CMK (cell line): ENCODE results near the gene DMAP1.
"Not testable (repeated sequence)": the region's sequence is repeated elsewhere in the genome, so short reads cannot be mapped to it uniquely, and the experiment has no call there.

ENCODE experiments used
- DNase-seq: peaks from one replicate; pipeline ENCODE4 v3.0.0-alpha.2; 2010; ENCODE audit warnings: low read depth

The DMAP1 gene, protein sequence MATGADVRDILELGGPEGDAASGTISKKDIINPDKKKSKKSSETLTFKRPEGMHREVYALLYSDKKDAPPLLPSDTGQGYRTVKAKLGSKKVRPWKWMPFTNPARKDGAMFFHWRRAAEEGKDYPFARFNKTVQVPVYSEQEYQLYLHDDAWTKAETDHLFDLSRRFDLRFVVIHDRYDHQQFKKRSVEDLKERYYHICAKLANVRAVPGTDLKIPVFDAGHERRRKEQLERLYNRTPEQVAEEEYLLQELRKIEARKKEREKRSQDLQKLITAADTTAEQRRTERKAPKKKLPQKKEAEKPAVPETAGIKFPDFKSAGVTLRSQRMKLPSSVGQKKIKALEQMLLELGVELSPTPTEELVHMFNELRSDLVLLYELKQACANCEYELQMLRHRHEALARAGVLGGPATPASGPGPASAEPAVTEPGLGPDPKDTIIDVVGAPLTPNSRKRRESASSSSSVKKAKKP

DNA sequence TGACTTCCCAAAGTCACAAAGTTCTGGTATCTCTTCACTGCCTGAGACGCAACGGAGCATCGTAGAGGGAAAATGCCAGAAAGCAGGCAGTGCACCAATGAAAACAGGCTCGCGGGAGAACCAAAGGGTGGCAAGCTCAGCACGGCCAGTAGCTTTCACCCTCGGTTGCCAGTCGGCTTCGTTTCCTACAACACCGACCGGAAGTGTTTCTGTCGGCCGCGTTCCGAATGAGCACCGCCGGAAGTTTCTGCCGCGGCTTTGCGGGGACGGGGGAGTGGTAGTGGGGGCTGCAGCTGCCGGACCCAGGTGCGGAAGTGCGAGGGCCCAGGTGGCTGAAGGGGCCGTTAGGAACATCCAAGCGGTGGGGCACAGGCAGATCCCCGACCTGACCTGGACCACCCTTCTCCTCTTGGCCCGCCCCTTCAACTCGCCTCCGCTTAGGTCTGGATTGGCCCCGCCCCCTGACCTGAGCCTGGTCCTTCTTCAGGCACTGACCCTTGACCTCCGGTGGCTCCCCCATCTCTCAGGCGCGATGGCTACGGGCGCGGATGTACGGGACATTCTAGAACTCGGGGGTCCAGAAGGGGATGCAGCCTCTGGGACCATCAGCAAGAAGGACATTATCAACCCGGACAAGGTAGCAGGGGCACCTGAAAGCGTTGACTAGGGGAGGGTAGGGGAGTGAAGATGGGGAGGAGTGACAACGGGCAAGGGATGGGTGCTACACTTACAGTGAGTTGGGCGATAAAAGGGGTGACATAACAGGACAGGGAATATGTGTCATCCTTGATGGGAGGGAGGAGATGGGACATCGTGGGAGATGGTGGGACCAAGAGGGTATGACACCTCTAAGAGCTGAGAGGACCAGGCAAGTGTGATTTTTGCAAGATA, at the start of gene DMAP1:
TSS of gene DMAP1 (plus strand) at position 250 of the 891 bp plus-strand sequence. CDS start at position 533, 283 bp downstream.
- peak; percentile 79 for DNase-seq

DNA sequence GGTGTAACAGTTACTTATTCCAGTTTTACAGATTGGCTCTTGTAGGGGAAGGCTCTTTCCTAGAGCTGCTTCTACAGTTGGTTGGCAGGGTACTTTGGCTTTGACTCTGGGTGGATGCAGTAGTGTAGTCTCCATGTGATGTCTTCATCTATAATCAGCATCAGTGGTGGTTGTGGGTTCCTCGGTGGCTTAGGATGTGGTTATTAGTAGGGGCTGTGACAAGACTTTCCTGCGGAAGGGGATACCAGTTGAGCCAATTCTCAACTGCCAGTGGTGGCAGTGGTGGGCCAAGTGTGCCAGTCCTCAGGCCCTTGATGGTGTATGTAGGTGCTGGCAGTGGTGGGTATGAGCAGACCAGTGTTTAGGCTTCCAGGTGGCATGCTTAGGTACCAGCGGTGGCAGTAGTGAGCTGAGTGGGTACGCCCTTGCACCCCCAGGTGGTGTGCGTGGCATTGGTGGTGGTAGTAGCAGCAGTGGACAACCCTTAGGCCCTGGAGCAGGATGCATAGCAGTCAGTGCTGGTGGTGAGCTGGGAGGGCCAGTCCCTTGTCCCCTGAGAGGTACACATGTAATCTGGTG, 44.7 kb upstream of the DMAP1 start:
- peak; percentile 5 for DNase-seq

DNA sequence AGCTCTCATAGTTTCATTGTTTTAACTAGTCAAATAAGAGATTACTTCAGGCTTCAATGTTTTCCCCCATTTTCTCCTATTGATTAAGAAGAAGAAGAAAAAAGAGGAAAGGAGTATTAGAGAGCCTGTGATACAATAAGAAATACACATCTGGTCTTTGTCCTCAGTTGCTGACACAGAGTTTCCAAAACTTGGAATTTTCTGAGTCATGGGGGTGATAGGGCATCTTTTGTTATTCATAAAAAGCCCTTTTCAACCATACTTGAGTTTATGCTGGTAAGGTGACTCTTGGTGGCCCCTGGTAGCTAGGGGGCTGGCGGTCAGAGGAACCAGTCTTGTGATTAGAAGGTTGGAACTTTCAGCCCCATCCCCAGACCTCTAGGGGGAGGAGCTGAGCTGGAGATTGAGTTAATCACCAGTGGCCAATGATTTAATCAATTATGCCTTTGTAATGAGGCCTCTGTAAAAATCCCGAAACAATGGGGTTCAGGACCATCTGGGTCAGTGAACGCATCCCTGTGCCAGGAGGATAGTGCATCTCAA, 42.9 kb upstream of the DMAP1 start:
- DNase-seq: no peak

DNA sequence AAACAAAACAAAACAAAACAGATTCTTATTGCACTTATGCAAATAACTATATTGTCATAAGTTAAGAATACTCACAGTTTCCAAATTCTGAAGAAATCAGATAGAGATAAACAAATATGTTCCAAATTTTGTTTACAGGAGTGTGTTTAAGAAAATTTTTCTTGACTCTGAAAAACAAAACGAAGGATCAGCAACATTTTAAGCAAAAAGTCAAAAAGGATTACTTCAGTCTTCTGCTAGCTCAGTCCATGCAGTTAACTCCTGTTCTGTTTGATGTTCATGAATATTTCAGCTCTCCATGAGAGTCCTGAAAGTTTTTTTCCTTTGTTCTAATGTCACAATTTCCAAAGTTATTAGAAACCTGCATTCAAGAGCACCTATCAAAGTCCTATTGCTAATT, 38.6 kb upstream of the DMAP1 start:
- no peak for DNase-seq

DNA sequence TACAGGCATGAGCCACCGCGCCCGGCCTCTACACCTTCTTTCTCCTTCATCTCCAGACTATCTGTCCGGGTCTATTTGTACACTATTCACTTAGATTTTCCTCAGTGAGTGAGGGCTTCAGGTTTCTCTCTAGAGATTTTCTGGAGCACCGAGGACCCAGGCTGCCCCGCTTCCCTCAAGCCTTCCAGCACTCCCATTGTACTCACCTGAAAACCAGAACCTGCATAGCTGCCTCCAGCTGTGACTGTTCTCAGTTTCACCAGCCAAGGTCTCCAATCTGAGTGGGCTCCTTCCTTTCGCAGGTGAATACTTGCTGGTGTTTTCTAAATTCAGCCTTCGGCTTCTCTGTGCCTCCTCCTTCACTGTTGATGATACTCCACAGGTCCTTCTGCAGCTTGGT, 12.9 kb upstream of the DMAP1 start:
- DNase-seq: no peak

DNA sequence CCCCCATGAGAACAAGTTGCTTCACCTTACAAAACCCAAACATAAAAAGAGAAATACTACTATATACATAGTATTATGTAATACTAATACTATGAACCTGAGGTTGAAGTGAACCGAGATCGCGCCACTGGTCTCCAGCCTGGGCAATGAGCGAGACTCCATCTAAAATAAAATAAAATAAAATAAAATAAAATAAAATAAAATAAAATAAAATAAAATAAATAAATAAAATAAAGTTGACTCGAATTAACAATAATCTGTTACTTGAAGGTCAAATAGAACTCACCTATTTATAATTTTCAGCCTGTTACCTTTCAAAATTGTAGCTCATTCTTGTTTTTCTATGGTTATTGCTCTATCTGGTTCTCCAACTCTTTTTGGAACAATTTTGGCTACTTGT, 6.7 kb upstream of the DMAP1 start:
- not testable (repeated sequence) for DNase-seq

DNA sequence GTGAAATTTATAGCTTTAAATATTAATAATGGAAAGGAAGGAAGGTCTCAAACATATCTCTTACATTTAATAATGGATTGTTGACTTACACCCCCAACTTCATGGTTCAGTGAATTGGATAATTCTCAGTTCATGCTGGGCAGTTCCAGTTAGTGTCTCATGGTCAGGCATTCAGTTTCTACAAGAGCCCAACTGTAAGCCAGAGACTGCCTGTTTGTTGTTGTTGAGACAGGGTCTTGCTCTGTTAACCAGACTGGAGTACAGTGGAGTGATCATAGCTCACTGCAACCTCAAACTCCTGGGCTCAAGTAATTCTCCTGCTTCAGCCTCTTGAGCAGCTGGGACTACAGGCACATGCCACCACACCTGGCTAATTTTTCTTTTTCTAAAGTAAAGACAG, 5.0 kb upstream of the DMAP1 start:
- no peak for DNase-seq

DNA sequence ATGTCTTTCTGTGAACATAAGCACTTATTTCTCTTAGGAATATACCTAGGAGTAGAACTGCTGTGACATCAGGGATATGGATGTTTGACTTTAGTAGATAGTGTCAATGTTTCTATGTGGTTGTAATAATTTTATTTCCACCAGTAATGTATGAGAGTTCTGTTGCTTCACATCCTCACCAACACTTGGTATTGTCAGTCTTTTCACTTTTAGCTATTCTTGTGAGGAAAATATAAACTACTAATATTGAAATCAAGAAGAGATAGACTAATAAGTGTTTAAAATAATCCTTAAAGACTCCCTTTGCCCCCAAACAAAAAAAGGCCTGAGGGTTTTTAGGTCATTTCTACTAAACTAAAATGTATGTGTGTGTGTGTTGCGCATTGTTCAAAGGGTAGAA, 2.7 kb upstream of the DMAP1 start:
- DNase-seq: no peak

DNA sequence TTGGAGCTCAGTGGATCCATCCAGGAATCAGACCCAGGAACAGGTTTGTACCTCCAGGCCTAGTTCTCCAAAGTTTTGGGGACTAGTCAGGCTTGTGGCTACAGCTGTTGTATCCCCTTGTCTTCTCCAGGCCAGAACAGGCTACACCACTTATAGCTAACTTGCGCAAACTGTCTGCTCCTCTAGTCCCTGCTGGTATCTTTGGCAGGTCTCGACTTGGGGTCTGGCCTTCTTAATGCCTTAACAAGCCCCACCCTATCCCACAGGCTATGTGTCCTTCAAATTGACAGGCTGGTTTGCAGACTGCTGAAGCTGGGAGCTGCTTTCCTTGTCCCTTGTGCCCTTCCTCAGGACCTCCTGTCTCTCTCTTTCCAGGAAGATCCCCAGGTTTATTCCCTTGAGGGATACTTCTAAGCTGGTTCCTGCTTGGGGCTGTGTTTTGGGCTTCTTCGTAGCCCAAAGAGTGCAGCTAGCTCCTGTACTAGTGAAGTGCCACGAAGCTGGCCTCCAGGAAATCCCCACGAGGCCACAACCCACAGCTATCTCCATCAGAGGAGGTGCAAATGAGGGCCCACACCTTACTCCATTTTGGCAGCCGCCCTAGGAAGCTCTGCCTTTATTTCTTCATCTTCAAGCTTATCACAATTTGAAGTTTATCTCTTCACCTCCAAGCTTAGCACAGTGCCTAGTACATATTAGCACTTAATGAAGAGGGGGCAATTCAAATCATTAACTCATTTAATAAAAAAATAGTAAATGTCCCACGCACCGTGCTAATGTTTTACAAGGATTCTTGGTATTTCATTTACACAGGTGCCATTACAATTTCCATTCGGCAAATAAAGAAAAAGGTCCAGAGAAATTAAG, 683 bp upstream of the DMAP1 start:
- DNase-seq: no peak

DNA sequence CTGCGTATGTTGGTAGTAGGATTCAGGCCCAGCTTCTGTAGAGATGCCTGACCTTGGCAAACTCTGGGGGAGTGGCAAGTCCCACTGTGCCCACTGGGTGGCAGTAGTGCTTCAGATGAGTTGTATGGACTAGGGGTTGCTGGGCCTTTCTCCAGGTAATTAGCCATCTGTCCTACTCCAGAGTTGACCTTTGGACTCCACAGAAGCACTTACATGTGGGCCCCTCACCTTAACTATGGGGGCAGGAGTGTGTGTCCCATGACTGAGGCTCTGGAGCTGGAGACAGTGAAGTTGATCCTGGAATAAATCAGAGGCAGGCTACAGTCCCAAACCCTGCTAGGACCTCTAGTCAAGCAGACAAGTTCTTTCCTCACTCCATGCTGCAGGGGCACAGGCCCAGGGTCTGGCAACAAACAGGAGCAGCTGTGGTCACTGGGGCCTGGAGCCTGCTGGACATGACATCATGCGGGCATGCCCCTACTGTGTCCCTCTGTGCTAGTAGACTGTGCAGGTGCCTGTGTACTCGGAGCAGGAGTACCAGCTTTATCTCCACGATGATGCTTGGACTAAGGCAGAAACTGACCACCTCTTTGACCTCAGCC, 4.6 kb downstream of the DMAP1 start:
- peak; percentile 66 for DNase-seq

DNA sequence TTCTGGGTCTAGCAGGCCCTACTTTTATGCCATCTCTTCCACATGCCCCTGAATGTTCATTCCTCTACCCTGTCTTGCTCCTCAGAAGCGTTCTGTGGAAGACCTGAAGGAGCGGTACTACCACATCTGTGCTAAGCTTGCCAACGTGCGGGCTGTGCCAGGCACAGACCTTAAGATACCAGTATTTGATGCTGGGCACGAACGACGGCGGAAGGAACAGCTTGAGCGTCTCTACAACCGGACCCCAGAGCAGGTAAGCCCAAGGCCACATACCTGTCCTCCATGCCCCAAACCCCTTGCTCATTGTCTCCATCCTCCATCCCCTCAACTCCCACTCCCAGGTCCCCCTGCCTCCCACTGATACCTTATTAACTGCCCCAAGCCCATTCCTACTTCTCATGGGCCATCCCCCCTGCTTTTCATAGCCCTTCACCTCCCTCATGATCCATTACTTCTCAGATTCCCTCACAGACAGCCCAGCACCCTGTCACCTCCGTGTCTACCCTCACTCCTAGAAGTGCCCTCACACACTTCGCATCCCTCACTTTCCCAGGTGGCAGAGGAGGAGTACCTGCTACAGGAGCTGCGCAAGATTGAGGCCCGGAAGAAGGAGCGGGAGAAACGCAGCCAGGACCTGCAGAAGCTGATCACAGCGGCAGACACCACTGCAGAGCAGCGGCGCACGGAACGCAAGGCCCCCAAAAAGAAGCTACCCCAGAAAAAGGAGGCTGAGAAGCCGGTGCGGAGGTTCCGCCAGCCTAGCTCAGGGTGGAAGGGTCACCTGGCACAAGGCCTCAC, 5.4 kb downstream of the DMAP1 start:
- no peak for DNase-seq

DNA sequence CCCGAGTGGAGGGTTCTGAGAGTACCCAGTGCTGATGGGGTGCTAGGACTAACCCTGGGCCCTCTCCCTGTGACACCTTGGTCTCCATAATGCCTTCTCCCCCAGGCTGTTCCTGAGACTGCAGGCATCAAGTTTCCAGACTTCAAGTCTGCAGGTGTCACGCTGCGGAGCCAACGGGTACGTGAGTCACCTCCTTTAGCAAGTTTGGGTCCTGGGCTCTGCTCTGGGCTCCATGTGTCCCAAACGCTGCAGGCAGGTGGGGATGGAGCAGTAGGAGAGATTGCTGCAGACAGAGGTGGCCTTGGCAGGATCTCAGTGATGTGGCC, 6.0 kb downstream of the DMAP1 start:
- DNase-seq: no peak

DNA sequence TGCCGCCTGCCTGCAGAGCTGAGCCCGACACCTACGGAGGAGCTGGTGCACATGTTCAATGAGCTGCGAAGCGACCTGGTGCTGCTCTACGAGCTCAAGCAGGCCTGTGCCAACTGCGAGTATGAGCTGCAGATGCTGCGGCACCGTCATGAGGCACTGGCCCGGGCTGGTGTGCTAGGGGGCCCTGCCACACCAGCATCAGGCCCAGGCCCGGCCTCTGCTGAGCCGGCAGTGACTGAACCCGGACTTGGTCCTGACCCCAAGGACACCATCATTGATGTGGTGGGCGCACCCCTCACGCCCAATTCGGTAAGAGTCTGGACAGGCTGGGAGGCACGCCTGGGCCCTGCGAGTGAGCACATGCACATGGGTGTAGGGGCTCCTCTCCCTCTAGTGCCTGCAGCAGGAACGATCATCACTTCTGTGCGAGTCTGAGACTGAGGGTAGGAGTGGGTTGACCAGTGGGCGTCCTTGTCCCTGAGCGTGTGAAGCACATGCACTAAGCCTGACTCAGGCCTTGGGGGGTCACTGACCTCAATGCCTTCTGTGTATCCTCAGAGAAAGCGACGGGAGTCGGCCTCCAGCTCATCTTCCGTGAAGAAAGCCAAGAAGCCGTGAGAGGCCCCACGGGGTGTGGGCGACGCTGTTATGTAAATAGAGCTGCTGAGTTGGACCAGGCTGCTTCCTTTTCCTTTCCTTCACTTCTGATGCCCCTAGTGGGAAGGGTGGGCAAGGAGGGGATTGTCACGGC, 6.9 kb downstream of the DMAP1 start:
- no peak for DNase-seq

DNA sequence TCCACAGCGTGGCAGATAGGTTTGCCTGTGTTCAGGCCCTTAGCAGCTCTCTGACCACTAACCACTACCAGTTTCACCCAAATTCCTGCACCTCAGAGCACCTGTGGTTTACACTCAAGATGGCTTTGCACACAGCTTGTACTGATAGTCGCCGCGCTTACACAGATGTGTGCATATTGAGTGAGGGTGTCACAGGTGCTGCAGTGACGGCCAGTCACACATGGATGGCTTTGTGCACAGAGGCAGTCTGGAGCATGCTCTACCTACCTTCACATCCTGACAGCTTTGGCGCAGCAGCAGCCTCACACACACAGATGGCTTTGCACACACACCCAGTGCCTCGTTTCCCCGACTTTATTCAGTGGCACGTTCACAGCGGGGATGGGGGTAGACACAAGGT, 7.5 kb downstream of the DMAP1 start:
- no peak for DNase-seq

DNA sequence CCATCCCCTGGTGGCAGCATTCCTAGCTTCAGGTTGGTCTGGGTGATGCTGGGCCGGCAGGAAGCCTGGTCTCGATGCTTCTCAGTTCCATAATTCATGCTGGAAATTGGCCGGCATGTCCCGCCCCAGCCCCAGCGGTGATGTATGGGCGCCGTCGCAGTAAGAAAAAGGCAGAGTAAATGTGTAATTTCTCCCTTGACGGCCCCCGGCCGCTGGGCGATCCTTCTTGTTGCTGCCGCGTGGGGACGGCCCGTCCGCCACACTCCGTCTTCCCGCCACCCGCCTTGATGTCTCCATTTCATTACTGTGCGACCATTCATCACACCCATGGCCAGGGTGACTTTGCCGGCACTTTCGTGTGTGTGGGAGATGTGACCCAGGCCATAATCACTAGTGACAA, 8.5 kb downstream of the DMAP1 start:
- DNase-seq: no peak

DNA sequence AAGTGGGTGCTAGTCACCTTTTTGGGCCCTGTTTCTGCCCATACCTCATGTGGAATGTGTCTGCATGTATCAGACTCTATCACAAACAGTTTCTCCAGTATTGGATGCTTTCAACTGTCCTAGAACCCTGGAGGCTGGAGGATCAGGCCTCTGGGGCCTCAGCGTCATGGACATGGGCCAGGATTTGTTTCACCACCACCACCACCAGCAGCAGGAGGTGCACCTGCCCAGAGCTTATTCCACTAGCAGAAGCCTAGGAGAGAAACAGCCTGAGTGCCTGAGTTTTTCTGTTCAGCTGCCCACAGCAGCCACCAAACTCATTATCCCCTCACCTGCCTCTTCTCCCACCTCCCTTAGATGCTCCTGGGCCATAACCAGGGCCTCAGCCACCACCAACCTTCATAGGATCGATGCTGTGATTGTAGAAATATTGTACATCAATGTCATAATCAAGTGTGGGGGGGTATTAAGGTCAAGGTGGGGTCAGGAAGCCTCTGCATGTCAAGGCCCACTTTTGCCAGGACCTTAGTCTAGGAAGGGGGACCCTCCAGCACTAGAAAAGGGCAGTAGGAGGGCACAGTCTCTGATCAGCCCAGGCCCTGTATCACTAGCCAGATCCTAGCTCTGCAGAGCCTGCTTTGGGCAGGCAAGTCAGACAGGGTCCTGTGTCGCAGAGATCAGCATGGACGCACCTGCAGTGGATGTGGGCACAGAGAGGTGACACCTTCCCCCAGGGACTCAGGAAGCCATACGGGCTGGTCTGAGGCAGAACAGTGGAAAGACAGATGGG, 9.3 kb downstream of the DMAP1 start:
- no peak for DNase-seq

DNA sequence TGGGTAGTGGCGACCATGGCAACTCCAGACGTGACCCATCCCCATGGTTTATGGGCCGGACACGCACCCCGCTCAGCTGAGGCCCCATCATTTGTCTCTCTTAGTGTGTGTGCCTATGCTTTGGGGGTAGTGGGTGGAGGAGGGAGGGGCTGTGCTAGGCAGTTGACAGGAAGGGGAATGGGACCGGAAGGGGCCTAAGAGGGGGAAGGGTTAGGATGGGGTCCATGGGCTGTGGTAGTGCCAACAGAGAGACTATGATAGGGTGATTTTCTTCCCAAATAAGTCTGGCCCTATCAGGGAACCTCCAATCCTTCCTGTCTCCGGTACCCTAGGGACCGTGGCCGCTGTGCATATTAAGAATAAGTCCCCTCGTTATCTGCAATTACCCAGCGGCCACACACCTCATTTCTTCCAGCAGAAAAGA, 9.9 kb downstream of the DMAP1 start:
- DNase-seq: peak; percentile 82

DNA sequence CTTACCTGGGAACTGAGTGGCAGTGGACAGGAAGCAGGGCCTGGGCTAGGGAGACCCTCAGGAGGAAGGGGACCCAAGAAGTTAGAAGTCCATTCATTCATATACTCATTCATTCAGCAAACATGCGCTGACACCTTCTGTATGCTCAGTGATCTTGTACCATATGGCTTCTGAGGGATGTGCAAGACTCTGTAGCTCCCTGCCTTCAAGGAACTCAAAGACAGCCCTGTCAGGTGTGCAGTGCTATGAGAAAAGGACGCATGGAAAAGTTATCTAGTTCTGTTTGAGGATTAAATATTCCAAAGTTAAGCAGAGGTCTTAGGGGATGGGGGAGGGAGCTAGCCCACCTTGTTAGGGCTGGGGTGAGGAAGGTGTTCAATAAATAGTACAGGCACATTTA, 12.5 kb downstream of the DMAP1 start:
- no peak for DNase-seq

DNA sequence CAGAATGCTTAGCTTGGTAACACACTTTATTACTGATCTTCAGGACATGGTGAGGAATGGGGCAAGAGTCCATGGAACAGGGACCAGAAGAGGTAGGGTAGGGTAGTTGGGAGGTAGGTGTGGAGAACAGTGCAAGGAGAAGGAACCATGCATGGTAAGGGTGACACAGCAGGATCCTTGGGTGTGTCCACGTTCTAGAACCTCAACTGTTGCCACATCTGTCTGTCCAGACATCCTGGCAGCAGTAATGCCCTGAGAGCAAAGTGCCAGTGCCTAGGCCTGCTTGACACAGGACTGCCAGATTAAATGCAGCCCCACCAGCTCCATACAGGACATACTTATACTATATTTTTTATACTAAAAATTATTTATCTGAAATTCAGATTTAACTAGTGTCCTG, 13.9 kb downstream of the DMAP1 start:
- DNase-seq: peak; percentile 71
